A549 (cell line): ENCODE data around the gene PRR22.

ENCODE experiments used
- CHD4 ChIP-seq: fragments of 200-600 bp; sonication (generic); IDR thresholded peaks from 2 replicates; pipeline ENCODE4 v1.6.1; 2016; ENCODE audit warnings: antibody characterized with exemption, mild to moderate bottlenecking, borderline replicate concordance
- EHMT2 ChIP-seq: fragments of 200-600 bp; sonication (generic); IDR thresholded peaks from 2 replicates; pipeline ENCODE4 v1.6.1; 2016; ENCODE audit warnings: antibody characterized with exemption, low read depth, mild to moderate bottlenecking, moderate library complexity
- EP300 ChIP-seq, 2 experiments: fragments of >200 bp; sonication (Bioruptor Twin); formaldehyde crosslinking; IDR thresholded peaks; 2 replicates in 1 of 2; 3 replicates in 1 of 2; pipeline ENCODE4 v1.6.1; 2016 to 2017
- HDAC2 ChIP-seq: fragments of 200-600 bp; sonication (generic); IDR thresholded peaks from 2 replicates; pipeline ENCODE4 v1.6.1; 2016
- JUNB ChIP-seq: fragments of >200 bp; sonication (Bioruptor Twin); formaldehyde crosslinking; IDR thresholded peaks from 2 replicates; pipeline ENCODE4 v1.6.1; 2016
- MAX ChIP-seq: IDR thresholded peaks from 2 replicates; pipeline ENCODE4 v1.6.1; 2012
- POLR2A ChIP-seq: IDR thresholded peaks from 2 replicates; pipeline ENCODE4 v1.6.1; 2012; ENCODE audit warnings: mild to moderate bottlenecking, low read length
- RAD21 ChIP-seq, 2 experiments: fragments of >200 bp in 1 of 2; sonication (Bioruptor Twin) in 1 of 2; formaldehyde crosslinking in 1 of 2; IDR thresholded peaks in 1 of 2; conservative IDR thresholded peaks in 1 of 2; 2 replicates in 1 of 2; 3 replicates in 1 of 2; pipeline ENCODE4 v1.6.1; 2012 to 2018; ENCODE audit warnings: inconsistent platforms in 1 of 2
- REST ChIP-seq: fragments of 200-600 bp; sonication (generic); IDR thresholded peaks from 2 replicates; pipeline ENCODE4 v1.6.1; 2016; ENCODE audit warnings: antibody characterized with exemption, mild to moderate bottlenecking, moderate library complexity
- SREBF2 ChIP-seq: fragments of 450-650 bp; IDR thresholded peaks from 2 replicates; pipeline ENCODE4 v1.6.1; 2014; ENCODE audit warnings: mild to moderate bottlenecking, moderate library complexity
- USF2 ChIP-seq: fragments of 450-650 bp; IDR thresholded peaks from 2 replicates; pipeline ENCODE4 v1.6.1; 2014; ENCODE audit warnings: antibody characterized with exemption
- ZNF302 ChIP-seq: fragments of 250-450 bp; sonication (Bioruptor Pico); IDR thresholded peaks from 2 replicates; pipeline ENCODE4 v1.9.0; 2021; ENCODE audit warnings: inconsistent platforms, mild to moderate bottlenecking, moderate library complexity
- TF ChIP-seq, protein P1 (sequence below): fragments of >200 bp; sonication (Bioruptor Twin); formaldehyde crosslinking; IDR thresholded peaks from 3 replicates; pipeline ENCODE4 v1.6.1; 2016
- TF ChIP-seq, protein P2 (sequence below): fragments of >200 bp; sonication (Bioruptor Twin); formaldehyde crosslinking; IDR thresholded peaks from 3 replicates; pipeline ENCODE4 v1.5.1; 2016

GRCh38 chr19:5775668-5776309, 8.8 kb downstream of the PRR22 start:
- TF ChIP-seq, protein P1, sequence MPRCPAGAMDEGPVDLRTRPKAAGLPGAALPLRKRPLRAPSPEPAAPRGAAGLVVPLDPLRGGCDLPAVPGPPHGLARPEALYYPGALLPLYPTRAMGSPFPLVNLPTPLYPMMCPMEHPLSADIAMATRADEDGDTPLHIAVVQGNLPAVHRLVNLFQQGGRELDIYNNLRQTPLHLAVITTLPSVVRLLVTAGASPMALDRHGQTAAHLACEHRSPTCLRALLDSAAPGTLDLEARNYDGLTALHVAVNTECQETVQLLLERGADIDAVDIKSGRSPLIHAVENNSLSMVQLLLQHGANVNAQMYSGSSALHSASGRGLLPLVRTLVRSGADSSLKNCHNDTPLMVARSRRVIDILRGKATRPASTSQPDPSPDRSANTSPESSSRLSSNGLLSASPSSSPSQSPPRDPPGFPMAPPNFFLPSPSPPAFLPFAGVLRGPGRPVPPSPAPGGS: no peak
- TF ChIP-seq, protein P2, sequence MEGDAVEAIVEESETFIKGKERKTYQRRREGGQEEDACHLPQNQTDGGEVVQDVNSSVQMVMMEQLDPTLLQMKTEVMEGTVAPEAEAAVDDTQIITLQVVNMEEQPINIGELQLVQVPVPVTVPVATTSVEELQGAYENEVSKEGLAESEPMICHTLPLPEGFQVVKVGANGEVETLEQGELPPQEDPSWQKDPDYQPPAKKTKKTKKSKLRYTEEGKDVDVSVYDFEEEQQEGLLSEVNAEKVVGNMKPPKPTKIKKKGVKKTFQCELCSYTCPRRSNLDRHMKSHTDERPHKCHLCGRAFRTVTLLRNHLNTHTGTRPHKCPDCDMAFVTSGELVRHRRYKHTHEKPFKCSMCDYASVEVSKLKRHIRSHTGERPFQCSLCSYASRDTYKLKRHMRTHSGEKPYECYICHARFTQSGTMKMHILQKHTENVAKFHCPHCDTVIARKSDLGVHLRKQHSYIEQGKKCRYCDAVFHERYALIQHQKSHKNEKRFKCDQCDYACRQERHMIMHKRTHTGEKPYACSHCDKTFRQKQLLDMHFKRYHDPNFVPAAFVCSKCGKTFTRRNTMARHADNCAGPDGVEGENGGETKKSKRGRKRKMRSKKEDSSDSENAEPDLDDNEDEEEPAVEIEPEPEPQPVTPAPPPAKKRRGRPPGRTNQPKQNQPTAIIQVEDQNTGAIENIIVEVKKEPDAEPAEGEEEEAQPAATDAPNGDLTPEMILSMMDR: no peak
- TF ChIP-seq CHD4: no peak
- no peak for TF ChIP-seq POLR2A
- TF ChIP-seq HDAC2: no peak
- TF ChIP-seq REST: no peak
- TF ChIP-seq JUNB: no peak
- TF ChIP-seq USF2: no peak
- no peak for TF ChIP-seq MAX
- TF ChIP-seq EP300 (IDR thresholded peaks at IDR 0.05): no peak
- TF ChIP-seq EHMT2: no peak
- no peak for TF ChIP-seq SREBF2
- TF ChIP-seq RAD21 (conservative IDR thresholded peaks at IDR 0.05 in 1 of 2, IDR thresholded peaks at IDR 0.05 in 1 of 2): no peak
- no peak for TF ChIP-seq ZNF302 (CRISPR knock-in tag)
